Measurements from ENCODE around the gene AGER. TPM values are rescaled to one million over a fixed set of nuclear protein-coding genes. Genes with fewer than 3 reads are reported as not detected.
A peak's percentile ranks its signal among the peaks of the same experiment; 100 is the strongest.

The AGER gene
- total and polyA plus RNA-seq, 5 donors from 2014 or later, result 0.44 to 27.8 (median 0.52) TPM; not detected in 2

DNA sequence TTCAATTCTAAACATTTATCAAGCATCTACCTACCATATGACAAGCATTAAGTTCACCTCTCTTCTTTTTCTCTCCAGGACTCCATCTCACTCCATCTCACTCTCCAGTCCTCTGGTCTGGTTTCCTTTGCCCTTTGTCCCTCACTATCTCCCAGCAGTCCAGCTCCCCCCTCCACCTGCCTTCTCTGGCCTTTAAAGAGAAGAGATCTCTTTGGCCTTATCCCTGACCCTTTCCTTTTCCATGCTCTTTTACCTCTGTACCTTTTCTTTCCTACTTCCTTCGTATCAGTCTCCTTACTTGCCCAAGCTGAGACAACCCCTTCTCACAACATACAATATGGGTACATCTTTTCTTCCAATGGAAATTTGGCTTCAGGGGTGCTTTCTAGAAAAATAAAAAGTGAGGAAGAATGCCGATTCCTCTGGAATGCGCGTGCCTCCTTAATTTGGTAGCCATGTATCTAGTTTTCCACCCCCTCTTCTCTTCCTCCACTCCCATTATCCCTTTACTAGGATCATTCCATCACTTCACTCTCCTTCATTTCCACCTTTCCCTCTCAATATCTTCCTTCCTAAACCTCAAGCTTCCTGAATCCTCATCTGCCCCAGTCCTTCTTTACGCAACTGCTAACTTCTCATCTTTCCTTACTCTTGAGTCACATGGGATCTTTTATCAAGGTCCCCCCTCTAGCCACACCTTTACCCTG is 7.4 kb downstream of the AGER start:
- Histone ChIP-seq H3K27me3 (ENCODE audit: control insufficient read depth, insufficient read depth, low read length) (no peaks in the 10 kb centered on the region), H3K27ac (ENCODE audit: insufficient read depth, low read length, poor library complexity, severe bottlenecking) (peak overlapping the region; percentile 97), H3K36me3 (ENCODE audit: control insufficient read depth, insufficient read depth, low read length) (peaks cover 14% of the 10 kb centered on the region), H3K4me3 (ENCODE audit: low read depth, low read length) (peak overlapping the region; percentile 90), H3K4me1 (ENCODE audit: control insufficient read depth, insufficient read depth, low read length, poor library complexity, severe bottlenecking) (peaks cover 47% of the 10 kb centered on the region), H3K9me3 (ENCODE audit: control insufficient read depth in 2 of 2, low read length in 2 of 2) (no peaks in the 10 kb centered on the region)
- no peak for ATAC-seq (ENCODE audit: low read depth in 2 of 2)
- Mint-ChIP-seq H3K36me3 (peaks cover 19% of the 10 kb centered on the region), H3K9me3 (no peaks in the 10 kb centered on the region), H3K27me3 (no peaks in the 10 kb centered on the region), H3K27ac (peak overlapping the region; percentile 95 to 98 (median 97)), H3K4me3 (peak overlapping the region; percentile 86 to 98 (median 98)), H3K4me1 (peaks cover 6 to 89% (median 46%) of the 10 kb centered on the region in 4 donors)
- DNase-seq, result no peak

DNA sequence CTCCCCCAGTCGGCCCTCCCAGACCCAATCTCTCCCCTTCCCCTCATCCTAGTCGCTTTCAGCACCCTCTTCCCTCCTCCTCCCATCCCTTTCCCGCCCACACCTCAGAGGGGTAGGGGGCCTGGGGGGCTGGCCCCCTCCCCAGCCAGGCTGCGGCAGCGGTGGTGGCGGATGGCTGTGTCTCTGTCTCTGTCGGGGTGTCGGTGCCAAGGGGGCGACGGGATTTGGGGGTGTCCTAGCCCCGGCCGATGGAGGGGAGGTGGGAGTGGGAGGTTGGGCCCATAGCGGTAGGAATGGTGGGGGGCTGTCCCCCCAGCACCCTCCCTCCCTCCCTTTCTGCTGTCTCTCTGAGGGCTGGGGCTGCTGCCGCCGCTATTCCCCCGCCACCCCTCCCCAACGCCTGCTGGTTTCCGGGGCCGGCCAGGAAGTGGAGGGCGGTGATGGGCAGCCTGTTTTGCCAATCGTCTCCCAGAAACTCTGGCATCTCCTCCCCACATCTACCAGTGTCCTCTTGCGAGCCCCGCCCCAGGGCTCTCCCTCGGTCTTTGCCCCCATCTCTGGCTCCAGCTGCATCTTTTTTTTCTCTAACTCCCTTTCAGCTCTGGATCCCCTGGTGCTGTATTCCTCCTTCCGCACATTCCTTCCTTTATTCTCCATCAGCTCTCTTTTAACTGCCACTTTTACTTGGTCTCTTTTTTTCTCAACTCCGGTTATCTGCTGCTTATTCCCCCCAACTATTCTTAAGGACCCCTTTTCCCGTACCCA is 8.2 kb downstream of the AGER start, which contains the start of gene AGPAT1:
Gene AGPAT1, minus strand, starts transcription at position 374 of the 765 bp plus-strand sequence. CDS start 4,588 bp downstream, outside the sequence.
- H3K27me3 ChIP-seq (ENCODE audit: control insufficient read depth, insufficient read depth, low read length), result no peaks in the 10 kb centered on the region
- peaks cover 18% of the 10 kb centered on the region for H3K36me3 Mint-ChIP-seq
- peak; percentile 45 to 49 for ATAC-seq (ENCODE audit: low read depth in 2 of 2)

DNA sequence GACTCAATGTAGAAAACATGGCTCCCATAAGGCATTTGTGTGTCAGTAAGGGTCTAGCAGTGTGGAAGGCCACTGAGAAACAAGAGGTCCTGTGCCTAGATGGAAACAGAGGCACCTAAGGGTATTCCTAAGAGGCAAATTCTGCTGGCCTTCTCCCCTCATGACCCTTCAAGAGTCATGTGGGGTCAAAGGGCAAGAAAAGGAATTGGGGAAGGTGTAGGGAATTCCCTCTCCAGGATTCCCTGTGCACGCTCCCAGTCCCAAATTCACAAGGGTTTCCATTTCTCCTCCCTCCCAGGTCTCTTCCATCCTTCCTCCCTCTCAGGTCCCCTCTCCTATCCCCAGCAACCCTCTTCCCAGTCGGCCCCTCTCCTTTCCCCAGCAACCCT is 8.7 kb downstream of the AGER start:
- ATAC-seq (ENCODE audit: low read depth in 2 of 2), result no peak

More for the DNA sequence above, 8.2 kb downstream of the AGER start, which contains the start of gene AGPAT1:
- Mint-ChIP-seq H3K4me1 (peaks cover 6 to 90% (median 45%) of the 10 kb centered on the region in 4 donors), H3K27me3 (no peaks in the 10 kb centered on the region), H3K9me3 (no peaks in the 10 kb centered on the region), H3K27ac (peak within 1 kb of the TSS; percentile 95 to 98 (median 97)), H3K4me3 (peak within 1 kb of the TSS; percentile 86 to 98 (median 98))
- Histone ChIP-seq H3K9me3 (ENCODE audit: control insufficient read depth in 2 of 2, low read length in 2 of 2) (no peaks in the 10 kb centered on the region), H3K4me3 (ENCODE audit: low read depth, low read length) (peak within 1 kb of the TSS; percentile 90), H3K4me1 (ENCODE audit: control insufficient read depth, insufficient read depth, low read length, poor library complexity, severe bottlenecking) (peaks cover 47% of the 10 kb centered on the region), H3K27ac (ENCODE audit: insufficient read depth, low read length, poor library complexity, severe bottlenecking) (peak within 1 kb of the TSS; percentile 97), H3K36me3 (ENCODE audit: control insufficient read depth, insufficient read depth, low read length) (peaks cover 6% of the 10 kb centered on the region)
- peak; percentile 92 to 98 (median 95) for DNase-seq

DNA sequence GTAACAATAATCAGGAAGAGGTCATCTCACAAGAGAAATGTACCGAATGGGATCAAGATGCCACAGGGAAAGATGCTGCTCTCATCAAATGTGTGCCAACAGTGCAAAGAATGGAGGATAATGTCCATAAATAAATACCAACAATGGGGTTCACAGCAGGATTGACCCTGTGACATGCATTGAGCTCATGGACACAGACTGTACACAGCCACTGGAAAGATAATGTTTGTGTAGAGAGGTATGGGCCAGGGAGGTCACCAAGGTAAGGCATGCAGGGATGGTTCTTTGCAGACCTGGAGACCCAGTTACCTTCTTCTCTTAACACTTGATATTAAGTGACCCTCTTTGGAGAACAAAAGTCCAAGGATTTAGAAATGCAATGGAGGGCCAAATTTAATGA is 9.6 kb downstream of the AGER start:
- Mint-ChIP-seq H3K9me3 (no peaks in the 10 kb centered on the region), H3K4me1 (peaks cover 6 to 79% (median 37%) of the 10 kb centered on the region in 4 donors), H3K4me3 (peak overlapping the region; percentile 65 to 98 (median 87)), H3K27ac (peak overlapping the region in 1 of 3 donors; percentile 78), H3K36me3 (peaks cover 22% of the 10 kb centered on the region), H3K27me3 (no peaks in the 10 kb centered on the region)
- ATAC-seq (ENCODE audit: low read depth in 2 of 2), result no peak
- Histone ChIP-seq H3K27ac (ENCODE audit: insufficient read depth, low read length, poor library complexity, severe bottlenecking) (no peak overlapping the region), H3K4me1 (ENCODE audit: control insufficient read depth, insufficient read depth, low read length, poor library complexity, severe bottlenecking) (peaks cover 42% of the 10 kb centered on the region), H3K9me3 (ENCODE audit: control insufficient read depth in 2 of 2, low read length in 2 of 2) (no peaks in the 10 kb centered on the region), H3K4me3 (ENCODE audit: low read depth, low read length) (peak overlapping the region; percentile 86), H3K36me3 (ENCODE audit: control insufficient read depth, insufficient read depth, low read length) (peaks cover 12% of the 10 kb centered on the region), H3K27me3 (ENCODE audit: control insufficient read depth, insufficient read depth, low read length) (no peaks in the 10 kb centered on the region)
- no peak for DNase-seq

More for the DNA sequence above, 8.7 kb downstream of the AGER start:
- DNase-seq, result no peak
- H3K27ac Mint-ChIP-seq, result peak overlapping the region; percentile 78 to 95 (median 94)
- no peaks in the 10 kb centered on the region for H3K27me3 ChIP-seq (ENCODE audit: control insufficient read depth, insufficient read depth, low read length)
- no peaks in the 10 kb centered on the region for H3K9me3 Mint-ChIP-seq
- H3K4me3 Mint-ChIP-seq, result peak overlapping the region; percentile 57 to 98 (median 94)
- H3K36me3 ChIP-seq (ENCODE audit: control insufficient read depth, insufficient read depth, low read length), result peaks cover 5% of the 10 kb centered on the region
- no peaks in the 10 kb centered on the region for H3K27me3 Mint-ChIP-seq
- H3K4me3 ChIP-seq (ENCODE audit: low read depth, low read length), result peak overlapping the region; percentile 86
- H3K36me3 Mint-ChIP-seq, result peaks cover 17% of the 10 kb centered on the region
- no peaks in the 10 kb centered on the region for H3K9me3 ChIP-seq (ENCODE audit: control insufficient read depth in 2 of 2, low read length in 2 of 2)
- peaks cover 6 to 84% (median 41%) of the 10 kb centered on the region in 4 donors for H3K4me1 Mint-ChIP-seq
- peaks cover 47% of the 10 kb centered on the region for H3K4me1 ChIP-seq (ENCODE audit: control insufficient read depth, insufficient read depth, low read length, poor library complexity, severe bottlenecking)
- H3K27ac ChIP-seq (ENCODE audit: insufficient read depth, low read length, poor library complexity, severe bottlenecking), result peak overlapping the region; percentile 97

DNA sequence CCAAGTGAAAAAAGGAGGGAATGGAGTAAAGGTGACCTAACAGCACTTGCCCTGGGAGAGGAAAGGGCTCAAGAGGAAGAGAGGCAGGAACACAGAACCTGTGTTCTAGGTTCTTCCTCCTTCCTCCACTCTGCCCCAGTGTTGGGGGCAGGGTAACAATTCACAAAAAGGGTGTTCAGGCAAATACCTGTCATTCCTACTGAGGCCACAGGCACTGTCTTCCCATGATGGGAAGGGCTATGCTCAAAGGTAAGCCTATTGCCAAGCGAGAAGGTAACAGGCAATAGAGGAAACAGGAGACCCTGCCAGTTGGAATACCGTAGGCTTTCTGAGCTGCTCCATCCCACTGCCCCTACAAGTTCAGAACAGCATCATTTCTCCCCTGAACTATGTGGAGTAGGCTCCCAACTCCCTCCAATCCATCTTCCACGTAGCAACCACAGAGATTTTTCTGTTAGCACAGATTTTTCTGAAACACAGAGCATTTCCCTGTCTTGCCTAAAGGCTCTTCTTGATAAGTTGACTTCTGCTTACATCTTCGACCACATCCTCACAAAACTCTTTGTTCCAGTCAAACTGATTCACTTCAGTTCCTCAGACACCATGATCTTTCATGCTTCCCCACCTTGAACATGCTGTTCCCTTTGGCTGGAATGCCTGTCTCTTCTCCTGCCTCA is 10.9 kb downstream of the AGER start:
- Mint-ChIP-seq H3K9me3 (no peaks in the 10 kb centered on the region), H3K27me3 (no peaks in the 10 kb centered on the region), H3K27ac (peak overlapping the region in 1 of 3 donors; percentile 74), H3K36me3 (peaks cover 22% of the 10 kb centered on the region), H3K4me1 (peaks cover 6 to 71% (median 30%) of the 10 kb centered on the region in 4 donors), H3K4me3 (peak overlapping the region; percentile 8 to 78 (median 52))
- peaks cover 12% of the 10 kb centered on the region for H3K36me3 ChIP-seq (ENCODE audit: control insufficient read depth, insufficient read depth, low read length)
- no peak overlapping the region for H3K27ac ChIP-seq (ENCODE audit: insufficient read depth, low read length, poor library complexity, severe bottlenecking)
- no peak overlapping the region for H3K4me3 ChIP-seq (ENCODE audit: low read depth, low read length)
- ATAC-seq (ENCODE audit: low read depth in 2 of 2) (no peak), DNase-seq (no peak)
- H3K9me3 ChIP-seq (ENCODE audit: control insufficient read depth in 2 of 2, low read length in 2 of 2), result no peaks in the 10 kb centered on the region
- peaks cover 31% of the 10 kb centered on the region for H3K4me1 ChIP-seq (ENCODE audit: control insufficient read depth, insufficient read depth, low read length, poor library complexity, severe bottlenecking)
- H3K27me3 ChIP-seq (ENCODE audit: control insufficient read depth, insufficient read depth, low read length), result no peaks in the 10 kb centered on the region

DNA sequence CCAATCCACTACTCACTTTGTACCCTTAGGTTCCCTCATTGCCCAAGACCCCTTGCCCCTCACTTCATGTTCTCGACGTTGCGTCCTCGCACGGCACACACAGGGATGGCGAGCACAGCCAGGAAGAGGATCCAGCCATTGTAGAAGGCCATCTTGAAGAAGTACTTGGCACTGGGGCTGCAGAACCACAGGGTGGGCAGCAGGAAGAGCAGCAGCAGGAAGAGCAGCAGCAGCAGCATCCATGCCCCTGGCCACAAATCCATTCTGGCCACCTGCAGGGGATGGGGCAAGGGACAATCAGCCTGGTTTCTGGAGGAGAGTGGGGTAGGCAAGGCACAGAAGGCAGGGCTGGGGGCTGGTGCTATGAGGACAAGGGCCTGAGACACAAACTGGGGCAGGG is 12.8 kb downstream of the AGER start:
- peaks cover 31% of the 10 kb centered on the region for H3K36me3 Mint-ChIP-seq
- H3K27me3 ChIP-seq (ENCODE audit: control insufficient read depth, insufficient read depth, low read length), result no peaks in the 10 kb centered on the region
- DNase-seq, result no peak
- ATAC-seq (ENCODE audit: low read depth in 2 of 2), result no peak
- H3K4me3 ChIP-seq (ENCODE audit: low read depth, low read length), result no peak overlapping the region
- H3K9me3 Mint-ChIP-seq, result no peaks in the 10 kb centered on the region
- H3K4me3 Mint-ChIP-seq, result peak overlapping the region in 2 of 4 donors; percentile 36 to 63
- peaks cover 0 to 53% (median 16%) of the 10 kb centered on the region in 4 donors for H3K4me1 Mint-ChIP-seq
- peaks cover 16% of the 10 kb centered on the region for H3K36me3 ChIP-seq (ENCODE audit: control insufficient read depth, insufficient read depth, low read length)
- no peaks in the 10 kb centered on the region for H3K9me3 ChIP-seq (ENCODE audit: control insufficient read depth in 2 of 2, low read length in 2 of 2)
- peak overlapping the region in 1 of 3 donors; percentile 33 for H3K27ac Mint-ChIP-seq
- H3K27ac ChIP-seq (ENCODE audit: insufficient read depth, low read length, poor library complexity, severe bottlenecking), result no peak overlapping the region
- no peaks in the 10 kb centered on the region for H3K27me3 Mint-ChIP-seq
- peaks cover 18% of the 10 kb centered on the region for H3K4me1 ChIP-seq (ENCODE audit: control insufficient read depth, insufficient read depth, low read length, poor library complexity, severe bottlenecking)

DNA sequence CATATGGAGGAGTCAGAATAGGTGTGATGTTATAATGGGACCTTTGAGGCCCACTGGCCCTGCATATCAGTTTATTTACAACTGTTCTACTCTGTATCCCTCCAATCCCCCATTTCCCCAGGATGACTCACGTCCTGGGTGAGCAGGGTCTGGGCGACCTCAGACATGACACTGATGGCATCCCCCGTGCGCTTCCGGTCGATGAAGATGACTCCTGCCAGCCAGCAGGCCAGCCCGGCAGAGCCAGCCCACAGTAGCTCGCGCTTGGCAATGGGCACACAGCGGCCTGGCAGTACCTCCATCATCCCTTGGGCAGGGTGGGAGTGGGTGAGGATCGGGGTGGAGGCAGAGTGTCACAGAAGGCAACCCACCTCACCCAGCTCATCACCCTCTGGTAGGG is 13.8 kb downstream of the AGER start:
- Mint-ChIP-seq H3K27me3 (no peaks in the 10 kb centered on the region), H3K36me3 (peaks cover 31% of the 10 kb centered on the region), H3K4me3 (no peak overlapping the region), H3K9me3 (no peaks in the 10 kb centered on the region), H3K27ac (no peak overlapping the region), H3K4me1 (peaks cover 0 to 46% (median 15%) of the 10 kb centered on the region in 4 donors)
- Histone ChIP-seq H3K4me3 (ENCODE audit: low read depth, low read length) (no peak overlapping the region), H3K27me3 (ENCODE audit: control insufficient read depth, insufficient read depth, low read length) (no peaks in the 10 kb centered on the region), H3K27ac (ENCODE audit: insufficient read depth, low read length, poor library complexity, severe bottlenecking) (no peak overlapping the region), H3K36me3 (ENCODE audit: control insufficient read depth, insufficient read depth, low read length) (peaks cover 16% of the 10 kb centered on the region), H3K9me3 (ENCODE audit: control insufficient read depth in 2 of 2, low read length in 2 of 2) (no peaks in the 10 kb centered on the region), H3K4me1 (ENCODE audit: control insufficient read depth, insufficient read depth, low read length, poor library complexity, severe bottlenecking) (peaks cover 13% of the 10 kb centered on the region)
- ATAC-seq (ENCODE audit: low read depth in 2 of 2) (no peak), DNase-seq (no peak)
